PC-9 (cell line): ENCODE data around the gene NDNF. TPM values are rescaled to one million over a fixed set of nuclear protein-coding genes. Genes with fewer than 3 reads are reported as not detected.

ENCODE experiments used
- BruUV-seq: library from RNA; stranded (reverse); fragments of 400-500 nt; replicated peaks from 2 replicates; lab custom pipeline; 2021; lab: Mats Ljungman, UMichigan
- CTCF ChIA-PET: fragments of 300-600 bp; sonication (Branson Sonifier 250); formaldehyde crosslinking; loops from one replicate; lab custom pipeline; 2022; ENCODE audit warnings: antibody characterized with exemption; lab: Charles Lee
- POLR2A ChIA-PET: fragments of 300-600 bp; sonication (Branson Sonifier 250); formaldehyde crosslinking; loops from one replicate; lab custom pipeline; 2022; ENCODE audit warnings: antibody characterized with exemption; ENCODE audit not compliant: unreplicated experiment; lab: Charles Lee
- DNase-seq, 2 experiments: peaks; one replicate each; pipeline versions ENCODE4 v3.0.0 to v3.0.0-alpha.2; 2015 to 2022; ENCODE audit warnings: mixed read lengths in 1 of 2
- H2AFZ ChIP-seq: fragments of 200-600 bp; sonication (generic); 2 replicates; pipeline ENCODE4 v1.8.1; 2017; ENCODE audit warnings: antibody characterized with exemption
- H3F3A ChIP-seq: fragments of 200-600 bp; sonication (generic); 2 replicates; pipeline ENCODE4 v1.8.1; 2017; ENCODE audit warnings: antibody characterized with exemption, mild to moderate bottlenecking, low read depth; ENCODE audit not compliant: insufficient read depth
- H3K27ac ChIP-seq: fragments of 200-600 bp; sonication (generic); 2 replicates; pipeline ENCODE4 v1.6.1; 2016; ENCODE audit warnings: mixed run types
- H3K27me3 ChIP-seq: fragments of 200-600 bp; sonication (generic); 2 replicates; pipeline ENCODE4 v1.6.1; 2016; ENCODE audit warnings: low read depth, mixed run types; ENCODE audit not compliant: insufficient read depth
- H3K36me3 ChIP-seq: fragments of 200-600 bp; sonication (generic); 2 replicates; pipeline ENCODE4 v1.6.1; 2016; ENCODE audit warnings: low read depth, mixed run types
- H3K4me1 ChIP-seq: fragments of 200-600 bp; sonication (generic); replicated peaks from 2 replicates; pipeline ENCODE4 v1.6.1; 2016; ENCODE audit warnings: mixed run types; ENCODE audit not compliant: insufficient read depth
- H3K4me2 ChIP-seq: fragments of 200-600 bp; sonication (generic); 2 replicates; pipeline ENCODE4 v1.6.1; 2017; ENCODE audit warnings: mixed run types
- H3K4me3 ChIP-seq: fragments of 200-600 bp; sonication (generic); 2 replicates; pipeline ENCODE4 v1.6.1; 2016; ENCODE audit warnings: mixed run types
- H3K79me2 ChIP-seq: fragments of 200-600 bp; sonication (generic); 2 replicates; pipeline ENCODE4 v1.6.1; 2017; ENCODE audit warnings: low read depth, mixed run types
- H3K9me2 ChIP-seq: fragments of 200-600 bp; sonication (generic); 2 replicates; pipeline ENCODE4 v1.8.1; 2017; ENCODE audit warnings: mild to moderate bottlenecking; ENCODE audit not compliant: insufficient read depth
- H3K9me3 ChIP-seq: fragments of 200-600 bp; sonication (generic); 2 replicates; pipeline ENCODE4 v1.8.1; 2016; ENCODE audit warnings: low read depth; ENCODE audit not compliant: insufficient read depth
- H4K20me1 ChIP-seq: fragments of 200-600 bp; sonication (generic); 2 replicates; pipeline ENCODE4 v1.8.1; 2017; ENCODE audit not compliant: insufficient read depth
- EZH2 ChIP-seq: fragments of 200-600 bp; sonication (generic); IDR thresholded peaks from 2 replicates; pipeline ENCODE4 v1.8.0; 2017; ENCODE audit warnings: antibody characterized with exemption, low read depth
- intact Hi-C: fragments of 100-400 bp; cut with micrococcal nuclease; formaldehyde crosslinking; loops from one replicate; pipeline ENCODE4 v1.10.0; 2022; ENCODE audit not compliant: unreplicated experiment
- total RNA-seq: library from RNA; stranded (reverse); gene quantifications from 2 replicates; pipeline ENCODE4 v1.2.3, GENCODE V29; 2021
- TF ChIP-seq, protein P1 (sequence below): fragments of 200-600 bp; sonication (generic); conservative IDR thresholded peaks from 2 replicates; pipeline ENCODE4 v1.6.1; 2017; ENCODE audit warnings: mixed run types, antibody characterized with exemption, mild to moderate bottlenecking, moderate library complexity

Gene NDNF
- total RNA-seq, 1 experiment from 2014 or later, result not detected

DNA sequence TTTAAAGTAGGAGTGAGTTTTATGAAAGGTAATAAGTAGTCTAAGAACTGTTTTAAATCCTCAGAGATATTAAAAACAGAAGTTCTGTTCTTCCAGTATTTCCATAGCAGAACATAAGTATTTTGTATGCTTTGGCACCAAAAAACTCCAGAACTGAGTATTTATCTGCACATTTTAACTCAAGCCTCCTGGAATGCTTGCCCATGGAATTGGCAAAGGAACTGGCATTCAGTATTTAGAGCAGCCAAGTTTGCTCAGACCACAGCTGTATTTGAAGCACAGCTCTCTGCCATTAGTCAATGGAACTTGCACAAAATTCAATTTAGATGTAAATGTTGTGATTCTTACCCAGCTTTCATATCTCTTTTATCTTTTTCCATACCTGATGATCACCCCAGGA, 42.2 kb downstream of the NDNF start:
- Histone ChIP-seq H3F3A (no peaks in the 10 kb centered on the region), H3K9me3 (no peaks in the 10 kb centered on the region), H4K20me1 (no peaks in the 10 kb centered on the region), H3K4me2 (no peak overlapping the region), H3K4me3 (no peak overlapping the region), H3K36me3 (no peaks in the 10 kb centered on the region), H3K9me2 (no peaks in the 10 kb centered on the region), H3K79me2 (no peaks in the 10 kb centered on the region), H3K4me1 (no peaks in the 10 kb centered on the region), H3K27ac (no peak overlapping the region), H2AFZ (no peak overlapping the region), H3K27me3 (no peaks in the 10 kb centered on the region)
- ChIA-PET CTCF (no interaction called here), POLR2A (no interaction called here)
- BruUV-seq, result no TSS peak
- DNase-seq, result no peak
- TF ChIP-seq, protein P1, sequence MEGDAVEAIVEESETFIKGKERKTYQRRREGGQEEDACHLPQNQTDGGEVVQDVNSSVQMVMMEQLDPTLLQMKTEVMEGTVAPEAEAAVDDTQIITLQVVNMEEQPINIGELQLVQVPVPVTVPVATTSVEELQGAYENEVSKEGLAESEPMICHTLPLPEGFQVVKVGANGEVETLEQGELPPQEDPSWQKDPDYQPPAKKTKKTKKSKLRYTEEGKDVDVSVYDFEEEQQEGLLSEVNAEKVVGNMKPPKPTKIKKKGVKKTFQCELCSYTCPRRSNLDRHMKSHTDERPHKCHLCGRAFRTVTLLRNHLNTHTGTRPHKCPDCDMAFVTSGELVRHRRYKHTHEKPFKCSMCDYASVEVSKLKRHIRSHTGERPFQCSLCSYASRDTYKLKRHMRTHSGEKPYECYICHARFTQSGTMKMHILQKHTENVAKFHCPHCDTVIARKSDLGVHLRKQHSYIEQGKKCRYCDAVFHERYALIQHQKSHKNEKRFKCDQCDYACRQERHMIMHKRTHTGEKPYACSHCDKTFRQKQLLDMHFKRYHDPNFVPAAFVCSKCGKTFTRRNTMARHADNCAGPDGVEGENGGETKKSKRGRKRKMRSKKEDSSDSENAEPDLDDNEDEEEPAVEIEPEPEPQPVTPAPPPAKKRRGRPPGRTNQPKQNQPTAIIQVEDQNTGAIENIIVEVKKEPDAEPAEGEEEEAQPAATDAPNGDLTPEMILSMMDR, result no peak
- no peak for TF ChIP-seq EZH2
- intact Hi-C loops, result no loop called here

GRCh38 chr4:121026034-121026433, 46.3 kb downstream of the NDNF start:
- Histone ChIP-seq H3K79me2 (no peaks in the 10 kb centered on the region), H3K27me3 (no peaks in the 10 kb centered on the region), H4K20me1 (no peaks in the 10 kb centered on the region), H3K4me2 (no peak overlapping the region), H3K4me1 (no peaks in the 10 kb centered on the region), H3K4me3 (no peak overlapping the region), H3F3A (no peaks in the 10 kb centered on the region), H3K36me3 (no peaks in the 10 kb centered on the region), H3K9me3 (no peaks in the 10 kb centered on the region), H2AFZ (no peak overlapping the region), H3K27ac (no peak overlapping the region), H3K9me2 (no peaks in the 10 kb centered on the region)
- BruUV-seq, result no TSS peak
- intact Hi-C loops, result no loop called here
- ChIA-PET CTCF (no interaction called here), POLR2A (no interaction called here)
- DNase-seq, result no peak
- no peak for TF ChIP-seq EZH2
- TF ChIP-seq, protein P1, result no peak

DNA sequence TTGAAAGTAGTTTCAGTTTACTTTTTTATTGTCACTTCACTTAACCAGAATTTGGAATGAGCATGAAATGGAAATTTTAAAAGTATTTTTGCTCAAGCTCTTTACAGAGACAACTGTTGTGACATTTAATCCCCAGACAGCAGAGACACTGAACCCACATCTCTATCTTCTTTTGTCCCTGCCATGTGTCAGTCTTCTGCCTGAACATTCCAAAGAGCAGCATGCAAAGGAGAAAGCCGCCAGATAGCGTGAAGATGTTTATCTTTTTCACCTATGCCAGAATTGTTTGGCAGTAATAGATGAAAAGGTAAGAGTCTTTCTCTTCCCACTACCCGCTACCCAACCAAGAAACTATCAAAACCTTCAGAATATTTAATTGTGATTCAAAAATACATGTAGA, 46.8 kb downstream of the NDNF start:
- POLR2A ChIA-PET, result no interaction called here
- no peak for DNase-seq
- Histone ChIP-seq H3K9me3 (no peaks in the 10 kb centered on the region), H3K27me3 (no peaks in the 10 kb centered on the region), H3K4me2 (no peak overlapping the region), H3K27ac (no peak overlapping the region), H3K9me2 (no peaks in the 10 kb centered on the region), H2AFZ (no peak overlapping the region), H3K36me3 (no peaks in the 10 kb centered on the region), H3F3A (no peaks in the 10 kb centered on the region), H3K4me1 (no peaks in the 10 kb centered on the region), H4K20me1 (no peaks in the 10 kb centered on the region), H3K4me3 (no peak overlapping the region), H3K79me2 (no peaks in the 10 kb centered on the region)
- CTCF ChIA-PET, result no interaction called here
- TF ChIP-seq, protein P1, result no peak
- no peak for TF ChIP-seq EZH2
- no TSS peak for BruUV-seq
- intact Hi-C loops, result no loop called here
